DOHH2 (cell line): ENCODE results near the gene SDHC.
"Not testable (repeated sequence)": the region's sequence is repeated elsewhere in the genome, so short reads cannot be mapped to it uniquely, and the experiment has no call there.

Experiments
- H3F3A ChIP-seq: fragments of 200-600 bp; sonication (generic), shearing (Covaris generic); 2 replicates; pipeline ENCODE4 v1.6.0; 2016; ENCODE audit warnings: antibody characterized with exemption, mild to moderate bottlenecking; ENCODE audit not compliant: control insufficient read depth, insufficient read depth
- H3K27ac ChIP-seq: fragments of 200-600 bp; sonication (generic); 2 replicates; pipeline ENCODE4 v1.5.1; 2014; ENCODE audit warnings: low read depth, mild to moderate bottlenecking, low read length, moderate library complexity
- H3K27me3 ChIP-seq: fragments of 200-600 bp; sonication (generic); 2 replicates; pipeline ENCODE4 v1.6.1; 2014; ENCODE audit warnings: mild to moderate bottlenecking, low read length, mixed read lengths; ENCODE audit not compliant: control insufficient read depth
- H3K36me3 ChIP-seq: fragments of 200-600 bp; sonication (generic); 2 replicates; pipeline ENCODE4 v1.6.1; 2014; ENCODE audit warnings: mild to moderate bottlenecking, low read length, moderate library complexity, mixed read lengths; ENCODE audit not compliant: control insufficient read depth
- H3K4me1 ChIP-seq: fragments of 200-600 bp; sonication (generic); 2 replicates; pipeline ENCODE4 v1.6.1; 2014; ENCODE audit warnings: mild to moderate bottlenecking, low read length, mixed read lengths; ENCODE audit not compliant: control insufficient read depth
- H3K4me2 ChIP-seq: fragments of 200-600 bp; sonication (generic); 2 replicates; pipeline ENCODE4 v1.6.0; 2014; ENCODE audit warnings: mild to moderate bottlenecking, low read length, moderate library complexity
- H3K4me3 ChIP-seq: fragments of 200-600 bp; sonication (generic); 2 replicates; pipeline ENCODE4 v1.5.1; 2014; ENCODE audit warnings: mild to moderate bottlenecking, low read length, mixed read lengths
- H3K79me2 ChIP-seq: fragments of 200-600 bp; sonication (generic); 2 replicates; pipeline ENCODE4 v1.6.1; 2014; ENCODE audit warnings: mild to moderate bottlenecking, low read length, mixed read lengths; ENCODE audit not compliant: control insufficient read depth
- H3K9me2 ChIP-seq: fragments of 200-600 bp; sonication (generic); replicated peaks from 2 replicates; pipeline ENCODE4 v1.6.1; 2014; ENCODE audit warnings: mild to moderate bottlenecking, low read length, mixed read lengths; ENCODE audit not compliant: control insufficient read depth
- H3K9me3 ChIP-seq: fragments of 200-600 bp; sonication (generic); 2 replicates; pipeline ENCODE4 v1.6.1; 2014; ENCODE audit warnings: antibody characterized with exemption, low read length, mixed read lengths; ENCODE audit not compliant: control insufficient read depth, insufficient read depth
- H4K20me1 ChIP-seq: fragments of 200-600 bp; sonication (generic); 2 replicates; pipeline ENCODE4 v1.6.0; 2014; ENCODE audit warnings: low read depth, mild to moderate bottlenecking, antibody characterized with exemption, low read length, moderate library complexity; ENCODE audit not compliant: control insufficient read depth, insufficient read depth
- EZH2phosphoT487 ChIP-seq: fragments of 200-600 bp; sonication (generic); IDR thresholded peaks from 2 replicates; pipeline ENCODE4 v1.6.1; 2017; ENCODE audit warnings: borderline replicate concordance, mild to moderate bottlenecking, antibody characterized with exemption, low read length, moderate library complexity, mixed read lengths
- TF ChIP-seq, protein P1 (sequence below): fragments of 200-600 bp; sonication (generic); IDR thresholded peaks from one replicate; pipeline ENCODE4 v1.5.1; 2014; ENCODE audit warnings: antibody characterized with exemption, mild to moderate bottlenecking, low read depth, low read length; ENCODE audit not compliant: poor library complexity, severe bottlenecking

SDHC gene

DNA sequence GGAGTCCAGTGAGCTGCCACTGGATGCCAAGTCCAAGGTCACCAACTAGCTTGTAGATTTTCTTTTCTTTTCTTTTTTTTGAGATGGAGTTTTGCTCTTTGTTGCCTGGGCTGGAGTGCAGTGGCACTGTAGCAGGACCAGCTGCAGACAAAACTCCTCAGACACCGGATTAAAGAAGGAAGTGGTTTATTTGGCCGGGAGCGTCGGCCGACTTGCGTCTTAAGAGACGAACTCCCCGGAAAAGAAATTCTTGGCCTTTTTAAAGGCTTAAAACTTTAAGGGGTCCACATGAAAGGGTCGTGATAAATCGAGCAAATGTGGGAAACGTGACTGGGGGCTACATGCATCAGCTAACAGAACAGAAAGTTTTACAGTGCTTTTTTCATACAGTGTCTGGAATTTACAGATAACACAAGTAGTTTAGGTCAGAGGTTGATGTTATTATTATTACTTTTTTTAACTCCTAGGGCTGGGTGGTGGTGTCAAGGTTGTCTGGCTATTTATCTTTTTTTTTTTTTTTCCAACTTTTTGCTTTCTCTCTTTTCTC lies 89.9 kb downstream of the SDHC start:
- Histone ChIP-seq H3K36me3 (no peaks in the 10 kb centered on the region; the same call in 1 of the 2 replicates), H3K27me3 (no peaks in the 10 kb centered on the region), H4K20me1 (no peaks in the 10 kb centered on the region), H3K79me2 (no peaks in the 10 kb centered on the region), H3K9me3 (no peaks in the 10 kb centered on the region), H3F3A (peaks cover 8% of the 10 kb centered on the region), H3K4me2 (no peak overlapping the region), H3K9me2 (no peaks in the 10 kb centered on the region), H3K4me1 (peaks cover 9% of the 10 kb centered on the region), H3K27ac (no peak overlapping the region), H3K4me3 (no peak overlapping the region)
- TF ChIP-seq, protein P1, sequence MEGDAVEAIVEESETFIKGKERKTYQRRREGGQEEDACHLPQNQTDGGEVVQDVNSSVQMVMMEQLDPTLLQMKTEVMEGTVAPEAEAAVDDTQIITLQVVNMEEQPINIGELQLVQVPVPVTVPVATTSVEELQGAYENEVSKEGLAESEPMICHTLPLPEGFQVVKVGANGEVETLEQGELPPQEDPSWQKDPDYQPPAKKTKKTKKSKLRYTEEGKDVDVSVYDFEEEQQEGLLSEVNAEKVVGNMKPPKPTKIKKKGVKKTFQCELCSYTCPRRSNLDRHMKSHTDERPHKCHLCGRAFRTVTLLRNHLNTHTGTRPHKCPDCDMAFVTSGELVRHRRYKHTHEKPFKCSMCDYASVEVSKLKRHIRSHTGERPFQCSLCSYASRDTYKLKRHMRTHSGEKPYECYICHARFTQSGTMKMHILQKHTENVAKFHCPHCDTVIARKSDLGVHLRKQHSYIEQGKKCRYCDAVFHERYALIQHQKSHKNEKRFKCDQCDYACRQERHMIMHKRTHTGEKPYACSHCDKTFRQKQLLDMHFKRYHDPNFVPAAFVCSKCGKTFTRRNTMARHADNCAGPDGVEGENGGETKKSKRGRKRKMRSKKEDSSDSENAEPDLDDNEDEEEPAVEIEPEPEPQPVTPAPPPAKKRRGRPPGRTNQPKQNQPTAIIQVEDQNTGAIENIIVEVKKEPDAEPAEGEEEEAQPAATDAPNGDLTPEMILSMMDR, result no peak
- TF ChIP-seq EZH2phosphoT487, result no peak

DNA sequence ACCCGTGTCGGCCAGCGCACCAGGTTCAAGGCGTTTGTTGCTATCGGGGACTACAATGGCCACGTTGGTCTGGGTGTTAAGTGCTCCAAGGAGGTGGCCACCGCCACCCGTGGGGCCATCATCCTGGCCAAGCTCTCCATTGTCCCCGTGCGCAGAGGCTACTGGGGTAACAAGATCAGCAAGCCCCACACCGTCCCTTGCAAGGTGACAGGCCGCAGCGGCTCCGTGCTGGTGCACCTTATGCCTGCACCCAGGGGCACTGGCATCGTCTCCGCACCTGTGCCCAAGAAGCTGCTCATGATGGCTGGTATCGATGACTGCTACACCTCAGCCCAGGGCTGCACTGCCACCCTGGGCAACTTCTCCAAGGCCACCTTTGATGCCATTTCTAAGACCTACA lies 92.4 kb downstream of the SDHC start:
- not testable (repeated sequence) for H3K9me2 ChIP-seq

DNA sequence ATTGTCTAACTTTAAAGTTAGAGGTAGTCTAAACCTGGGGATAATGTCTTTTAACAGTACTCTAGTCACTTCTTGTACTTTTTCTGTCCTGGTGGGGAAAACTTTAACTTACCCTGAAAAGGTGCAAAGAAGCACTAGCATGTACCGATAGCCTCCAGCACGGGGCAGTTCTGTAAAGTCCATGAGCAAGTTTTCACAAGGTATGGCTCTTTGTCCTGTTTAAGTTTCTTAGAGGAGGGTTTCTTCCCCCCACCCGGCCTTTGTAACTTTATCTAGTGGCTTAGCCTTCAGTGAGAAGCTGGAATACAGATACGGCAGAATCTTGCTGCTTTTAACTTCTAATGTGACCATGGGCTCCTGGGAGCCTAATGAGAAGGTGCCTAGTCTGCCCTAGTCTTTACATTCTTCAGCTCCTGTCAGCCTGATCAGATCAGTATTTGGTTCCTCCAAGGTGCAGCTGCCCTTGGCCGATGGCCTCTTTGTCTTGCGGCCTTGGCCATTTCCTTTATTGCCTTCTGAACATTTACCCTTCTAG lies 93.3 kb downstream of the SDHC start:
- H3K79me2 ChIP-seq, result no peaks in the 10 kb centered on the region
- H3F3A ChIP-seq, result peaks cover 4% of the 10 kb centered on the region; the same call in 1 of the 2 replicates
- no peak overlapping the region for H3K4me2 ChIP-seq
- no peaks in the 10 kb centered on the region for H3K4me1 ChIP-seq
- H3K27me3 ChIP-seq, result no peaks in the 10 kb centered on the region
- H4K20me1 ChIP-seq, result no peaks in the 10 kb centered on the region
- H3K4me3 ChIP-seq, result no peak overlapping the region
- TF ChIP-seq, protein P1, result no peak
- TF ChIP-seq EZH2phosphoT487, result no peak
- no peaks in the 10 kb centered on the region for H3K36me3 ChIP-seq
- no peaks in the 10 kb centered on the region for H3K9me3 ChIP-seq
- no peak overlapping the region for H3K27ac ChIP-seq
- H3K9me2 ChIP-seq, result no peaks in the 10 kb centered on the region

More for the DNA sequence above, 92.4 kb downstream of the SDHC start:
- not testable (repeated sequence) for H3K27me3 ChIP-seq, H3K4me1 ChIP-seq, H3K4me3 ChIP-seq, H3K4me2 ChIP-seq, H3K36me3 ChIP-seq, H3F3A ChIP-seq, H3K9me3 ChIP-seq, H3K79me2 ChIP-seq, H4K20me1 ChIP-seq, H3K27ac ChIP-seq

DNA sequence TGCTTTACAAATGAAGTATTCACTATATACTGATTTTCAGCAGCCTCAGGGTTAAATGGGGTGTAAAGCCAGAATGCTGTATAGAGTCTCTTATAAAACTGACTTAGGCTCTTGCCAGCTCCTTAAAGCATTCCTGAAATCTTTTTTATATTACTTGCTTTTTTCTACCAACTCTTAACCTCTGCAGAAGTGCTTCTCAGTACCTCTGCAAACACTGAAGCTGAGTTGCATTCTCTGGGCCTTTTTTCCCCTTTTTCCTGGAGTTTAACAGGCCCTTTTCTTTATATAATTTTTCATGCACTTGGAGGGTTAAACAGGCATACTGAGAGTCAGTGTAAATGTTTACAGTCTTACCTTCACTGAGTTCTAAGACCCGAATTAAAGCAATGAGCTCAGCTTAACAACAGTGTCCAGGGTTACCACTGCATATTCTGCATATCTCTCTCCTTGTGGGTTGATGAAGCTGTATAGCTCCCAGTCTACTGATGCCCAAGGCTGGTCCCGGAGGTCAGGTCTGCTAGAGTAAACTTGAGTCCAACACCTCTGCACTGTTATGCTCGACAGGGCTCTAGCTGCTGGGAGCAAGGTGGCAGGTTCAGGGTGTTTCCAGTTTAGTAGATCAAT lies 94.4 kb downstream of the SDHC start:
- no peaks in the 10 kb centered on the region for H3F3A ChIP-seq
- H3K4me2 ChIP-seq, result no peak overlapping the region
- H3K79me2 ChIP-seq, result no peaks in the 10 kb centered on the region
- H4K20me1 ChIP-seq, result no peaks in the 10 kb centered on the region
- no peaks in the 10 kb centered on the region for H3K4me1 ChIP-seq
- no peaks in the 10 kb centered on the region for H3K27me3 ChIP-seq
- no peak for TF ChIP-seq EZH2phosphoT487
- TF ChIP-seq, protein P1, result no peak
- H3K27ac ChIP-seq, result no peak overlapping the region
- H3K36me3 ChIP-seq, result no peaks in the 10 kb centered on the region
- no peaks in the 10 kb centered on the region for H3K9me3 ChIP-seq
- H3K9me2 ChIP-seq, result no peaks in the 10 kb centered on the region
- no peak overlapping the region for H3K4me3 ChIP-seq

DNA sequence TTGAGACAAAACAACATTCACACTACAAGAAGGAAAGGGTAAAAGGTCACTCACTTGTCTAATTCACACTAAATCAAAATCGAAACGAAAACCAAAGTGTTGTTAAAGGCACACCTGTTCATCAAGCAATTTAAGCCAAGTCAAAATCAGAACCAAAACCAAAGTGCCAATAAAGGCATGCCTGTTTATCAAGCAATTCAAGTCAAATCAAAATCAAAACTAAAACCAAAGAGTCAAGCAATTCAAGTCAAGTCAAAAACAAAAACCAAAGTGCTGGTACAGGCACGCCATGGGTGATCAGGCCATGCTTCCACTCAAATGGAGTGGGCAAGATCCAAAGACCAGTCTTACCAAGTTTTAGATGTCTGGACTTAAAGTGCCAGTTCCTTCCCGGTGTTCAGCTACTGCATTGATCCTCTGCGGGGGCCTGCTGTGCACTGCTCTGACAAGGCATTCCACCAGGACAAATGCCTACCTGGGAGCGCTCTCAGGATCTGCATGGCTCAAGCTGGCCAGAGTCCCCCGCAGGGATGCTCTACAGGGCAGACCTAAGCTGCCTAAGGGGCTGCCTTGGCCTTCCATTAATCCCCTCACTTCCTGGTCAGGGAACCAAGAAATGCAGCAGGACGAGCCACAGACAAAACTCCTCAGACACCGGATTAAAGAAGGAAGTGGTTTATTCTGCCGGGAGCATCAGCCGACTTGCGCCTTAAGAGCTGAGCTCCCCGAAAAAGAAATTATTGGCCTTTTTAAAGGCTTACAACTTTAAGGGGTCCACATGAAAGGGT lies 95.9 kb downstream of the SDHC start:
- not testable (repeated sequence) for H3K9me2 ChIP-seq, H3K4me2 ChIP-seq, H3K9me3 ChIP-seq, H4K20me1 ChIP-seq, H3K4me3 ChIP-seq, H3K27ac ChIP-seq, H3K4me1 ChIP-seq, H3K27me3 ChIP-seq, H3F3A ChIP-seq, H3K79me2 ChIP-seq, H3K36me3 ChIP-seq
